Fibroblast of villous mesenchyme (primary cell): ENCODE results near the gene ABCG1. TPM values are rescaled to one million over a fixed set of nuclear protein-coding genes. Genes with fewer than 3 reads are reported as not detected.

Experiments
- DNase-seq: peaks from one replicate; pipeline ENCODE4 v3.0.0-alpha.2; 2010; ENCODE audit warnings: low read depth
- H3K4me3 ChIP-seq: 2 replicates; pipeline ENCODE4 v1.5.1; 2011; ENCODE audit warnings: low read depth, mild to moderate bottlenecking, low read length
- total RNA-seq: library from RNA; depleted of rRNA; stranded (reverse); fragments of >200 nt; gene quantifications from 2 replicates; pipeline ENCODE4 v1.2.3, GENCODE V29; 2012
- TF ChIP-seq, protein P1 (sequence below): IDR thresholded peaks from 2 replicates; pipeline ENCODE4 v1.5.1; 2012; ENCODE audit warnings: low read depth, mild to moderate bottlenecking, low read length; ENCODE audit not compliant: insufficient read depth

ABCG1 gene
- total RNA-seq, 1 donor, result 0.43 TPM

DNA sequence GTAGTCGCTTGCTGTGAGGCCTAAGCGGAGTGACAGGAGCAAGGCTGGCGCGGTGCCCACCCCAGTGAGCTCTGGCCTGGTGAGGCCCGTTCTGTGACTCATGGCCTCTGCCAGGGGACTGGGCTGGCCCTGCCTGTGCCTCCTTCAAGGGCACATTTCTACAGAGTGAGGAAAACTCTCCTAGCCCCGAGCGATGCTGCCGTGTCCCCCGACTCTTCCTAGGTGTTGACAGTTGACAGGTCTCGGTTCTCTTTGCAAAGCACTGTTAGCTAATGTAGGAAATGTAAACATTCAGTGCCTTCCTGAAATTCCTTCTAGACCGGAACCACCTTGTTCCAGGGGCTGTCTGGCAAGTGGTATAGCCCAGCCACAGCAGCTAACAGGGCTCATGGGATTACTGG lies 43.9 kb downstream of the ABCG1 start:
- DNase-seq, result peak; percentile 16
- no peak overlapping the region for H3K4me3 ChIP-seq
- TF ChIP-seq, protein P1, sequence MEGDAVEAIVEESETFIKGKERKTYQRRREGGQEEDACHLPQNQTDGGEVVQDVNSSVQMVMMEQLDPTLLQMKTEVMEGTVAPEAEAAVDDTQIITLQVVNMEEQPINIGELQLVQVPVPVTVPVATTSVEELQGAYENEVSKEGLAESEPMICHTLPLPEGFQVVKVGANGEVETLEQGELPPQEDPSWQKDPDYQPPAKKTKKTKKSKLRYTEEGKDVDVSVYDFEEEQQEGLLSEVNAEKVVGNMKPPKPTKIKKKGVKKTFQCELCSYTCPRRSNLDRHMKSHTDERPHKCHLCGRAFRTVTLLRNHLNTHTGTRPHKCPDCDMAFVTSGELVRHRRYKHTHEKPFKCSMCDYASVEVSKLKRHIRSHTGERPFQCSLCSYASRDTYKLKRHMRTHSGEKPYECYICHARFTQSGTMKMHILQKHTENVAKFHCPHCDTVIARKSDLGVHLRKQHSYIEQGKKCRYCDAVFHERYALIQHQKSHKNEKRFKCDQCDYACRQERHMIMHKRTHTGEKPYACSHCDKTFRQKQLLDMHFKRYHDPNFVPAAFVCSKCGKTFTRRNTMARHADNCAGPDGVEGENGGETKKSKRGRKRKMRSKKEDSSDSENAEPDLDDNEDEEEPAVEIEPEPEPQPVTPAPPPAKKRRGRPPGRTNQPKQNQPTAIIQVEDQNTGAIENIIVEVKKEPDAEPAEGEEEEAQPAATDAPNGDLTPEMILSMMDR, result no peak

DNA sequence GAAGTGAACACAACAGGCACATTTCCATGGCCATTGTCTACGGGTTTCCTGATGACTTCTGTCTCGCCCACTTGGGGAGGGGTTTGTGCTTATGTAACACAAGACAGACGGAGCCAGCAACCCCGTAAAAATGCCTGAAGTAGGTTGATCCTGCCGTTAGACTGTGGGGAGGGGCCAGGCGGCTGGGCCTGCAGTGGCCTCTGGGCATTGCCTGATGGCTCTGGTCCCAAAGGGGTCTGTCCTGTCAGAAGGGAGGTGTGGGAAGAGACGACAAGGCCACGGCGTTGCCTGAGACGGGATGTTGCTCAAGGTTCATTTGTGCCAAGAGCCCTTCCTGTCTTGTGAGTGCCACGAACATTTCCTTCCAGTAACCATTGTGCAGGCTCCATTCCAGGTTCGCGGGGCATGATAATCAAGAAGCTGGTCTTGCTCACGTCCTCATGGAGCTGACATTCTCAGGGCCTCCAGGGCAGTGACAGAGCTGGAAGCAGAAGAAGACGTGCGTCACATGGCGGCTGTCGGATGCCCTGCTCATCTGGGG lies 44.7 kb downstream of the ABCG1 start:
- TF ChIP-seq, protein P1, result no peak
- peak; percentile 41 for DNase-seq
- no peak overlapping the region for H3K4me3 ChIP-seq

DNA sequence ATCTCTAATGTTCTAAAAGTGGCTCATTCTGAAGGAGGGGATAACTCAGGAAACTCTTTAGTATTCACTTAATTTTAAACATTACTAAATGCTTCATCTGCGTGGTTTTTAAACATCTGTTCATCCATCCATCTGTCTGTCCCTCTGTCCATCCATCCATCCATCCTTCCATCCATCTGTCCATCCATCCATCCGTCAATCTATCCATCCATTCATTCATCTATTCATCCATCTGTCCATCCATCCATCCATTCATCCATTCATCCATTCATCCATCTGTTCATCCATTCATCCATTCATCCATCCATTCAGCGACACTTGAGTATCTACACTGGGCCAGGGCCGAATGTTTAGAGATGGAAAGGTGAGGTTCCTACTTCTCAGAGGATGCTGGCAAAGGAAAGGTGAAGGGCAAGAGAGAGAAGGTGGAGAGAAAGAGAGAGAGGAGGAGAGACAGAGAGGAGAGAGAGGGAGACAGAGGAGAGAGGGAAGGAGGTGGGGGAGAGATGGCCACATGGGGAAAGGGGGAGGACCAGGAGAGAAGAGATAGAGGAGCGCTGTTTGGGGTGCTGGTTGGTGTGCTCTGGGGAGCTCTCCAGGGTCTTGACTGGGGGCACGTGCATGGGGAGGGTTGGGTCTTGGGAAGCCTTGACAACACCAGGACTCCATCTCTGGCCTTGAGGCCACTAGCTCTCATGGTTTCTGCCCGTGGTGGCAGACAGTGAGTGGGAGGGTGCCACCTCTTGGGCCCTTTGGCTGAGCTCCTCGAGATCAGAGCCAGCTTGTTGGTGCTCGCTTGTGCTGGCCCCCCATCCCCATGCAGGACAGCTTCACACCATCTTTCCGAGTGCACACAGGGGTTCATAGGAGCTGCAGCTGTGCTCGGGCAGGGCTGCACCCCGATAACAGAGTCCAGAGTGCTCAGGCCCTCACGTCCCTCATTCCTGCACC lies 45.6 kb downstream of the ABCG1 start:
- TF ChIP-seq, protein P1, result no peak
- DNase-seq, result no peak
- H3K4me3 ChIP-seq, result no peak overlapping the region

DNA sequence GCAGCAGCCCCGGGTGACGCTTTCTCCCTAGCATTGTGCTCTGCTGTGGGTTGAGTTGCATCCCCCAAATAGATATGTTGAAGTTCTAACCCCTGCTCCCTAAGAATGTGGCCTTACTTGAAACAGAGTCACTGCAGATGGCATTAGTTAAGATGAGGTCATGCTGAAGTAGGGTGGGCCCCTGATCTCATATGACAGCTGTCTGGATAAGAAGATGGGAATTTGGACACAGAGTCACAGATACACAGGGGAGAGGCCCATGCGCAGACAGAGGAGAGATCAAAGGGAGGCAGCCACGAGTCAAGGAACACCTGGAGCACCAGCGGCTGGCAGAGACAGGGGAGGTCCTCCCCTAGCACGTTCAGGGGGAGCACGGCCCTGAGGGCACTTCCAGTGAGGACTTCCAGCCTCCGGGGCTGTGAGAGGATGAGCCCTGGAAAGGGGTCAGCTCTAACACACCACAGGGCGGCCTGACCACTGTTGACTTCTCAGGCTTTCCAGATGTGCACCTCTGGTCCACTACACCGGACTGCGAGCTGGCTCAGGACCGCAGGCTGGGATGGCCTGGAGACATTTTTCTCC lies 46.4 kb downstream of the ABCG1 start:
- TF ChIP-seq, protein P1, result no peak
- no peak for DNase-seq
- H3K4me3 ChIP-seq, result no peak overlapping the region

DNA sequence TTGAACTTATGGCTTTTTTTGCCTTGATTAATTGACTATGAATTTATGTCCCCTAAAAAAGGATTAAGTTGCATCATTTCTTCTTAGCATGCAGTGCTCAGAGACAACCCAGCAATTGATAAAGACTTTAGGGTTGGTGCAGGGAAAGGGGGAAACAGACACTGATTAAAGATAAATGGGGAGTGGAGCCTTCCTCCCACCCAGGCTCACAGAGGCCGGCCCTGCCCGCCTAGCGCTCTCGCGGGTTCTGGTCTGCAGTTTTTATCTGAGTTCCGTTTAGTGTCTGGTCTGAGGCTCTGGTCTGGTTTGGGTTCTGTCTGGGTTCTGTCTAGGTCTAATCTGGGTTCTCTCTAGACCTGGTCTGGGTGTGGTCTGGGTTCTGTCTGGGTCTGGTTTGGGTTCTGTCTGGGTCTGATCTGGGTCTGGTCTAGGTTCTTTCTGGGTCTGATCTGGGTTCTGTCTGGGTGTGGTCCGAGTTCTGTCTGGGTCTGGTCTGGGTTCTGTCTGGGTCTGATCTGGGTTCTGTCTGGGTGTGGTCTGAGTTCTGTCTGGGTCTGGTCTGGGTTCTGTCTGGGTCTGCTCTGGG lies 48.1 kb downstream of the ABCG1 start:
- TF ChIP-seq, protein P1, result no peak
- DNase-seq, result no peak
- H3K4me3 ChIP-seq, result no peak overlapping the region

DNA sequence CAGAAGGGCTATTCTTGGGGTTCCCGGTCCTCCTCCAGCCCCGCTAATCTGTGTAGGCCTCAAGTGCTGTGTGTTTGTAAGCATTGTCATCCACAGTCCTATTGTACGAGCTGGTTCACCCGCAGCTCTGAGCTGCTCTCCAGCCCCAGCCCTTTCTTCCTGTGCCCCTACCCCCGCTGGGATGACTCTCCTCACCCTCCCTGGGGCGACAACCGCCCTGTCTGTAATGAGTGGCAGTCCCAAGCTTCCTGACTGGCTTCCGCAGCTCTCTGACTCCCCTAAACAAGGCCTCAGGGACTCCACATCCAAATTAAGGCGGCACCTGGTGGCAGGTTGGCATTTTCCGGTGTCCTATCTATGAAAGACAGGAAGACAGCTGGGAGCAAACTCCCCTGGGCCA lies 50.4 kb downstream of the ABCG1 start:
- H3K4me3 ChIP-seq, result no peak overlapping the region
- no peak for DNase-seq
- TF ChIP-seq, protein P1, result no peak
